Measurements from ENCODE around the gene PDCD11.
A peak's percentile ranks its signal among the peaks of the same experiment; 100 is the strongest.
"Not testable (repeated sequence)": the region's sequence is repeated elsewhere in the genome, so short reads cannot be mapped to it uniquely, and the experiment has no call there.

Gene PDCD11, protein sequence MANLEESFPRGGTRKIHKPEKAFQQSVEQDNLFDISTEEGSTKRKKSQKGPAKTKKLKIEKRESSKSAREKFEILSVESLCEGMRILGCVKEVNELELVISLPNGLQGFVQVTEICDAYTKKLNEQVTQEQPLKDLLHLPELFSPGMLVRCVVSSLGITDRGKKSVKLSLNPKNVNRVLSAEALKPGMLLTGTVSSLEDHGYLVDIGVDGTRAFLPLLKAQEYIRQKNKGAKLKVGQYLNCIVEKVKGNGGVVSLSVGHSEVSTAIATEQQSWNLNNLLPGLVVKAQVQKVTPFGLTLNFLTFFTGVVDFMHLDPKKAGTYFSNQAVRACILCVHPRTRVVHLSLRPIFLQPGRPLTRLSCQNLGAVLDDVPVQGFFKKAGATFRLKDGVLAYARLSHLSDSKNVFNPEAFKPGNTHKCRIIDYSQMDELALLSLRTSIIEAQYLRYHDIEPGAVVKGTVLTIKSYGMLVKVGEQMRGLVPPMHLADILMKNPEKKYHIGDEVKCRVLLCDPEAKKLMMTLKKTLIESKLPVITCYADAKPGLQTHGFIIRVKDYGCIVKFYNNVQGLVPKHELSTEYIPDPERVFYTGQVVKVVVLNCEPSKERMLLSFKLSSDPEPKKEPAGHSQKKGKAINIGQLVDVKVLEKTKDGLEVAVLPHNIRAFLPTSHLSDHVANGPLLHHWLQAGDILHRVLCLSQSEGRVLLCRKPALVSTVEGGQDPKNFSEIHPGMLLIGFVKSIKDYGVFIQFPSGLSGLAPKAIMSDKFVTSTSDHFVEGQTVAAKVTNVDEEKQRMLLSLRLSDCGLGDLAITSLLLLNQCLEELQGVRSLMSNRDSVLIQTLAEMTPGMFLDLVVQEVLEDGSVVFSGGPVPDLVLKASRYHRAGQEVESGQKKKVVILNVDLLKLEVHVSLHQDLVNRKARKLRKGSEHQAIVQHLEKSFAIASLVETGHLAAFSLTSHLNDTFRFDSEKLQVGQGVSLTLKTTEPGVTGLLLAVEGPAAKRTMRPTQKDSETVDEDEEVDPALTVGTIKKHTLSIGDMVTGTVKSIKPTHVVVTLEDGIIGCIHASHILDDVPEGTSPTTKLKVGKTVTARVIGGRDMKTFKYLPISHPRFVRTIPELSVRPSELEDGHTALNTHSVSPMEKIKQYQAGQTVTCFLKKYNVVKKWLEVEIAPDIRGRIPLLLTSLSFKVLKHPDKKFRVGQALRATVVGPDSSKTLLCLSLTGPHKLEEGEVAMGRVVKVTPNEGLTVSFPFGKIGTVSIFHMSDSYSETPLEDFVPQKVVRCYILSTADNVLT (N-terminal part only)

DNA sequence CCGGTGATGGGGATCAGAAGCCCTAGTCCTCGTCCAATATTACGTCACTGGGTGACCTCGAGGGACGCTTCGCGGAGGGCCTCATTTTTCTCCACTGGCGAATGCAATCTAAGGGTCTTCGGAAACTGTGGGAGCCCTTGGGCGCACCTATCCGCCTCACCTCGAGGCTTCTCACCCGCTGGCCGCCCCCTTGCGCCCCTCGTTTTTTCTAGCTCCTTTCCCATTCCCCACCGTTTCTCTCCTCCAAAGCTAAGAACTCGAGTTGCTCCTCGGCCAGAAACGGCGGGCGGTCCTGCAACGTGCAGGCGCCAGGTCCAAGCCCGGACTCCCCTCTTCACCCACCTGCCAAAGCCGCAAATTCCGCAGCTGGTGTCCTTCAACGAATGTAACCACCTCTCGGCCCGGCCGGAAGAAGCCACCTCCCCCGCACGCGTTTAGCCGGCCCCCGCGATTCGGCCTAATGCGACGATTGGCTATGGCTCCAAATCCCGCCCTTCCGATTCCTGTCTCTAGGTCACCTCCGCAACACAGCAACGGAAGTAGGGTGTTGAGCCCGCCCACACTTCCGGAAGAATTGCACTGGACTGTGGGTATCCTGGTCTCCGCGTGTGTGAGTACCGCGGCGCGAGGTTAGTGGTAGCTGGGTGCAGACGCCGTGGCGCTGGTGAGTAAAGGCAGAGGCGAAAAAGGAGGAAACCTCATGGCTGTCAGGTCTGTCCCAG lies at the start of gene PDCD11, which contains the start of gene ATP5MK:
Gene PDCD11, plus strand, starts transcription at position 560 of the 722 bp plus-strand sequence. CDS start 1,801 bp downstream, outside the sequence.
Gene ATP5MK, minus strand, starts transcription at position 409 of the 722 bp plus-strand sequence. CDS start 4,018 bp downstream, outside the sequence.
- Histone ChIP-seq H3K9ac (ENCODE audit: low read depth, low read length) (peak within 1 kb of the TSS; percentile 82), H3K27me3 (ENCODE audit: control insufficient read depth, insufficient read depth, low read length) (no peaks in the 10 kb centered on the region), H3K36me3 (ENCODE audit: control insufficient read depth, insufficient read depth, low read length) (peaks cover 20% of the 10 kb centered on the region), H3K9me3 (ENCODE audit: control insufficient read depth, insufficient read depth, low read length) (no peaks in the 10 kb centered on the region), H3K4me1 (ENCODE audit: control insufficient read depth, insufficient read depth, low read length) (peaks cover 9% of the 10 kb centered on the region), H3K4me3 (ENCODE audit: low read depth, low read length) (peak within 1 kb of the TSS; percentile 92)

DNA sequence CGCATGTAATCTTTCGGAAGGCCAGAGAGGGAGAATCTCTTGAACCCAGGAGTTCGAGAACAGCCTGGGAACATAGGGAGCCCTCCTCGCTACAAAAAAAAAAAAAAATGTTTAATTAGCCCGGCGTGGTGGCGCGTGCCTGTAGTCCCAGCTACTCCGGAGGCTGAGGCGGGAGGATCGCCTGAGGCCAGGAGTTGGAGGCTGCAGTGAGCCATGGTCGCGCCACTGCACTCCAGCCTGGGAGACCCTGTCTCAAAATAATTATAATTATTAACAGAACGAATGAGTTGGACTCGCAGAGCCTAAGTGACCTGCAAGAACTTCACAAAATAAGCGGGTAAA lies 46.3 kb upstream of the PDCD11 start:
- no peaks in the 10 kb centered on the region for H3K27me3 ChIP-seq (ENCODE audit: control insufficient read depth, insufficient read depth, low read length)
- peak overlapping the region; percentile 74 for H3K4me3 ChIP-seq (ENCODE audit: low read depth, low read length)
- H3K9me3 ChIP-seq (ENCODE audit: control insufficient read depth, insufficient read depth, low read length): no peaks in the 10 kb centered on the region
- H3K36me3 ChIP-seq (ENCODE audit: control insufficient read depth, insufficient read depth, low read length): peaks cover 4% of the 10 kb centered on the region
- peak overlapping the region; percentile 81 for H3K9ac ChIP-seq (ENCODE audit: low read depth, low read length)
- peaks cover 4% of the 10 kb centered on the region for H3K4me1 ChIP-seq (ENCODE audit: control insufficient read depth, insufficient read depth, low read length)

DNA sequence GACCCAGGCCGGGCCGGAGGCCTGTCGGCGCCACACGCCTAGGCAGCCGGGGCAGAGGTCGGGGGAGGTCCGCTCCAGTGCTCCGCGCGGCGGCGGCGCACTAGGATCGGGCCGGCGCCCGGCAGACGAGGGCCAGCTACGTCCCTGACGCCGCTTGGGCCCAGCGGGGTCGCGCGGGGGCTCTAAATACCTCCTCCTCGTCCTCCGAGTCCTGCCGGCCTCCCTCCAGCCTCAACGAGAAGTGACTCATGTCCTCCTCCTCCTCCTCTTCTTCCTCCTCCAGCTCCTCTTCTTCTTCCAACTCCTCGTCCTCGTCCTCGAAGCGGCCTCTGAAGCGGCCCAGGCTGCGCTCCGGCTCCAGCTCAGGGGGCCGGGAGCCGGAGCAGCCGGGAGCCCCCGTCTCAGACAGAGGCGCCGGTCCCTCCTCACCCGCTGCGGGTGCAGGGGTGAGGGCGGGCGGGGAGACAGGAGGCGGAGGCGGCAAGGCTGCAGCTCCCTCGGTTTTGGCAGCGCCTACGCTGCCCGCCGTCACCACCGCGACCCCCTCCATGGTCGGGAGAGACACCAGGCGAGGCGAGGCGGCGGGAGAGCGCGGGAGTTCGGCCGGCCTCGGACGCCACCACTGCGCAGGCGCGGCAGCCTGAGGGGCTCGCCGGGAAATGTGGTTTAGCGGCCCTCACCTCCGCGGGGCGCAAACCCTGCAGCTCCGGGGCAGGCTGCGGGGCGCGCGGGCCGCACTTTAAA lies 45.7 kb upstream of the PDCD11 start, which contains the start of gene PCGF6:
Gene PCGF6, minus strand, starts transcription at position 624 of the 744 bp plus-strand sequence. Its CDS starts 74 bp downstream, at position 550.
- Histone ChIP-seq H3K9me3 (ENCODE audit: control insufficient read depth, insufficient read depth, low read length) (no peaks in the 10 kb centered on the region), H3K9ac (ENCODE audit: low read depth, low read length) (peak within 1 kb of the TSS; percentile 81), H3K4me1 (ENCODE audit: control insufficient read depth, insufficient read depth, low read length) (peaks cover 4% of the 10 kb centered on the region), H3K27me3 (ENCODE audit: control insufficient read depth, insufficient read depth, low read length) (no peaks in the 10 kb centered on the region), H3K4me3 (ENCODE audit: low read depth, low read length) (peak within 1 kb of the TSS; percentile 74), H3K36me3 (ENCODE audit: control insufficient read depth, insufficient read depth, low read length) (peaks cover 4% of the 10 kb centered on the region)

DNA sequence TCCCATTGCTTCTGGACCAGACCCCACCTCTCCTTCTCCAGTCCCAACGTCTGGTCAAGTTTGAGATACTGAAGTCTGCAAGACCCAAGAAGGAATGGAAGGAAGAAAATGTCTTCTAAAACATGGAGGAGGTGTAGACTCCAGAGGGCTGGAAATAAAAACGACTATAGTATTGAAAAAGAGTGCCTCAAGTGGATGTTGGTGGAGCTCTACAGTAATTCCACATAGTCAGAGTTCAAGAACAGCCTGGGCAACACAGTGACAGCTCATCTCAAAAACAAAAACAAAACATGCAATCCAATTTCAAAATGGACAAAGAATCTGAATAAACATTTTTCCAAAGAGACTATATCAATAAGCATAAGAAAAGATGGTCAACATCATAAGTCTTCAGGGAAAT lies 43.1 kb upstream of the PDCD11 start:
- no peaks in the 10 kb centered on the region for H3K36me3 ChIP-seq (ENCODE audit: control insufficient read depth, insufficient read depth, low read length)
- H3K4me3 ChIP-seq (ENCODE audit: low read depth, low read length): no peak overlapping the region
- no peaks in the 10 kb centered on the region for H3K9me3 ChIP-seq (ENCODE audit: control insufficient read depth, insufficient read depth, low read length)
- H3K4me1 ChIP-seq (ENCODE audit: control insufficient read depth, insufficient read depth, low read length): peaks cover 4% of the 10 kb centered on the region
- no peak overlapping the region for H3K9ac ChIP-seq (ENCODE audit: low read depth, low read length)
- no peaks in the 10 kb centered on the region for H3K27me3 ChIP-seq (ENCODE audit: control insufficient read depth, insufficient read depth, low read length)

DNA sequence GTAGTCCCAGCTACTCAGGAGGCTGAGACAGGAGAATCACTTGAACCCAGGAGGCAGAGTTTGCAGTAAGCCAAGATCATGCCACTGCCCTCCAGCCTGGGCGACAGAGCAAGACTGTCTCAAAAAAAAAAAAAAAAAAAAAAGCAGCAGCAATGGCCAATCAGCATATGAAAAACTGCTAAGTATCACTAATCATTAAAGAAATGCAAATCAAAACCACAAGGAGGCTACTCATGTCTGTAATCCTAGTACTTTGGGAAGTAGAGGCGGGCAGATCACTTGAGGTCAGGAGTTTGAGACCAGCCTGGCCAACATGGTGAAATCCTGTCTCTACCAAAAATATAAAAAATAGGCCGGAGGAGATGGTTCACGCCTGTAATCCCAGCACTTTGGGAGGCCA lies 41.9 kb upstream of the PDCD11 start:
- not testable (repeated sequence) for H3K4me3 ChIP-seq (ENCODE audit: low read depth, low read length); H3K9me3 ChIP-seq (ENCODE audit: control insufficient read depth, insufficient read depth, low read length); H3K27me3 ChIP-seq (ENCODE audit: control insufficient read depth, insufficient read depth, low read length); H3K36me3 ChIP-seq (ENCODE audit: control insufficient read depth, insufficient read depth, low read length); H3K9ac ChIP-seq (ENCODE audit: low read depth, low read length); H3K4me1 ChIP-seq (ENCODE audit: control insufficient read depth, insufficient read depth, low read length)

DNA sequence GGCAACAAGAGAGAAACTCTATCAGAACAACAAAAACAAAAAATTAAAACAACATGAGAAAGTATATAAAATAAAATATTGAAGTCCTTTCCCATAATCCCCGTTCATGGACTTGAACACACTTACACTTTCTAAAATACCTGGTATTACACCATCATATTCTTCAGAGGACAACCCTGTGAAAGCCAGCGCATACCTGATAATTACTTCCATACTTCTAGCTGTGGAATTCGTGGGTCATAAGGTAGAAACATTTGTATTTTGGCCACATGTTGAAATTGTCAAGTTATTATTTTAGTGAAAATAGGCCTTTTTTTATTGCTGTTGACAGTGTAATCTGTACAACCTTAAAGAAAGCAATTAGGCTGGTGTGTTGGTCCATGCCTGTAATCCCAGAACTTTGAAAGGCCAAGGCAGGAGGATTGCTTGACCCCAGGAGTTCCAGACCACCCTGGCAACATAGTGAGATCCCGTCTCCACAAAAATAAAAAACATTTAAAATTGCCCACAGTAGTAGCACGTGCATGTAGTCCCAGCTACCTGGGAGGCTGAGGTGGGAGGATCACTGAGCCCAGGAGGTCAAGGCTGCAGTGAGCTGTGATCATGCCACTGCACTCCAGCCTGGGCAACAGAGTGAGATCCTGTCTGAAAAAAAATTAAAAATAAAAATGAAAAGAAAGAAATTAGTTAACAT lies 40.4 kb upstream of the PDCD11 start:
- H3K27me3 ChIP-seq (ENCODE audit: control insufficient read depth, insufficient read depth, low read length): no peaks in the 10 kb centered on the region
- no peaks in the 10 kb centered on the region for H3K36me3 ChIP-seq (ENCODE audit: control insufficient read depth, insufficient read depth, low read length)
- no peaks in the 10 kb centered on the region for H3K9me3 ChIP-seq (ENCODE audit: control insufficient read depth, insufficient read depth, low read length)
- H3K4me1 ChIP-seq (ENCODE audit: control insufficient read depth, insufficient read depth, low read length): peaks cover 4% of the 10 kb centered on the region
- no peak overlapping the region for H3K9ac ChIP-seq (ENCODE audit: low read depth, low read length)
- no peak overlapping the region for H3K4me3 ChIP-seq (ENCODE audit: low read depth, low read length)

DNA sequence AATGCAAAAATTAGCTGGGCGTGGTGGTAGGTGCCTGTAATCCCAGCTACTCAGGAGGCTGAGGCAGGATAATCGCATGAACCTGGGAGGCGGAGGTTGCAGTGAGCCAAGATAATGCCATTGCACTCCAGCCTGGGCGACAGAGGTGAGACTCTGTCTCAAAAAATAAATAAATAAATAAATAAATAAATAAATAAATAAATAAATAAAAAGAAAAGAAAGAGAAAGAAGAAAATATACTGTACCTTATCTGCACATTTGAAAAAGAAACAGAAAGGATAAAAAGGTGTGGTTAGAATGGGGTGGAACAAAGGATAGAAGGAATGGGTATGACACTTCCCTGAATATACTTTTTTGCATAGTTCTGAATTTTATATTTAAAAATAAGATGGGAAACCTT lies 36.9 kb upstream of the PDCD11 start:
- not testable (repeated sequence) for H3K9me3 ChIP-seq (ENCODE audit: control insufficient read depth, insufficient read depth, low read length); H3K27me3 ChIP-seq (ENCODE audit: control insufficient read depth, insufficient read depth, low read length); H3K4me3 ChIP-seq (ENCODE audit: low read depth, low read length); H3K4me1 ChIP-seq (ENCODE audit: control insufficient read depth, insufficient read depth, low read length); H3K9ac ChIP-seq (ENCODE audit: low read depth, low read length); H3K36me3 ChIP-seq (ENCODE audit: control insufficient read depth, insufficient read depth, low read length)

DNA sequence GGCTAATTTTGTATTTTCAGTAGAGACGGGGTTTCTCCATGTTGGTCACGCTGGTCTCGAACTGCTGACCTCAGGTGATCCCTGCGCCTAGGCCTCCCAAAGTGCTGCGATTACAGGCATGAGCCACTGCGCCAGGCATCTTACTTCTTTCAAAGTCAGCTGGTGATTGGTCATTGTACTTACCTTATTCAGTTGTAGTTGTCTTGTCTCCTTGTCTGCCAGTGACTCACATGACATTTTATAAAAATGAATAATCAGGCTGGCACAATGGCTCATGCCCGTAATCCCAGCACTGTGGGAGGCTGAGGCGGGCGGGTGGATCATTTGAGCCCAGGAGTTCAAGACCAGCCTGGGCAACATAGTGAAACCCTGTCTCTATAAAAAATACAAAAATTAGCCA lies 35.6 kb upstream of the PDCD11 start:
- H3K4me3 ChIP-seq (ENCODE audit: low read depth, low read length); H3K4me1 ChIP-seq (ENCODE audit: control insufficient read depth, insufficient read depth, low read length); H3K27me3 ChIP-seq (ENCODE audit: control insufficient read depth, insufficient read depth, low read length); H3K9me3 ChIP-seq (ENCODE audit: control insufficient read depth, insufficient read depth, low read length); H3K9ac ChIP-seq (ENCODE audit: low read depth, low read length); H3K36me3 ChIP-seq (ENCODE audit: control insufficient read depth, insufficient read depth, low read length): not testable (repeated sequence)

DNA sequence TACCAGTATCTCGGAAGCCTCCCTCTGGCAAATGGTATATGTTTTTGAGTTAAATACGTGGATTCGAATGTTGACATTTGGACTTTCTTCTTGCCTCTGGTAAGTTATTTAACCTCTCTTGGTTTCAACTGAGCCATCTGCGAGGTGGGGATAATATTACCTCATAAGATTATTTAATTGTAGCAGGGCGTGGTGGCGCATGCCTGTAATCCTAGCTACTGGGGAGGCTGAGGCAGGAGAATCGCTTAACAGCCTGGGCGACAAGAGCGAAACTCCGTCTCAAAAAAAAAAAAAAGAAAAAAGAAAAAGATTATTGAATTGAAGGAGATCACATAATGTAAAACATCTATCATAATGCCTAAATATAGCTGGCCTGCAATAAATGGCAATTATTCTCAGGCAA lies 29.0 kb upstream of the PDCD11 start:
- no peak overlapping the region for H3K9ac ChIP-seq (ENCODE audit: low read depth, low read length)

More for the DNA sequence above, 29.0 kb upstream of the PDCD11 start:
- Histone ChIP-seq H3K4me3 (ENCODE audit: low read depth, low read length) (peak overlapping the region; percentile 79), H3K4me1 (ENCODE audit: control insufficient read depth, insufficient read depth, low read length) (no peaks in the 10 kb centered on the region), H3K36me3 (ENCODE audit: control insufficient read depth, insufficient read depth, low read length) (no peaks in the 10 kb centered on the region), H3K9me3 (ENCODE audit: control insufficient read depth, insufficient read depth, low read length) (no peaks in the 10 kb centered on the region), H3K27me3 (ENCODE audit: control insufficient read depth, insufficient read depth, low read length) (no peaks in the 10 kb centered on the region)

Measured in iPS-15b (cell line).